Heart left ventricle (tissue), 16 donors: ENCODE results near the gene DBNDD1. TPM values are rescaled to one million over a fixed set of nuclear protein-coding genes. Genes with fewer than 3 reads are reported as not detected.

Source experiments
- ATAC-seq, 4 donors: fragments of 200-7000 bp; cut with Tn5 transposase; one replicate each; pipeline ENCODE4 v1.9.1; 2020 to 2022; ENCODE audit warnings: moderate library complexity in 4 of 4, mild to moderate bottlenecking in 3 of 4, moderate number of reproducible peaks in 1 of 4
- DNase-seq, 5 donors: peaks; one replicate each; pipeline ENCODE4 v3.0.0-alpha.2; 2020
- H3K27ac ChIP-seq, 12 donors: fragments of 200-600 bp; sonication (generic) in 4 of 12; one replicate each; pipeline versions ENCODE4 v1.5.0 to v1.8.0; 2016 to 2022; ENCODE audit warnings: mild to moderate bottlenecking in 2 of 12
- H3K27me3 ChIP-seq, 9 donors: fragments of 200-600 bp; sonication (generic) in 2 of 9; one replicate each; pipeline versions ENCODE4 v1.5.1 to v1.8.0; 2016 to 2022; ENCODE audit warnings: mild to moderate bottlenecking in 3 of 9
- H3K36me3 ChIP-seq, 9 donors: fragments of 200-600 bp; sonication (generic) in 2 of 9; one replicate each; pipeline versions ENCODE4 v1.5.0 to v1.8.0; 2018 to 2022; ENCODE audit warnings: mild to moderate bottlenecking in 2 of 9
- H3K4me1 ChIP-seq, 12 donors: fragments of 200-600 bp; sonication (generic) in 4 of 12; one replicate each; pipeline versions ENCODE4 v1.5.0 to v1.8.0; 2016 to 2022; ENCODE audit warnings: mild to moderate bottlenecking in 3 of 12
- H3K4me3 ChIP-seq, 12 donors: fragments of 200-600 bp; sonication (generic) in 4 of 12; one replicate each; pipeline versions ENCODE4 v1.5.0 to v1.8.0; 2017 to 2022; ENCODE audit warnings: mild to moderate bottlenecking in 9 of 12, moderate library complexity in 4 of 12
- H3K9me3 ChIP-seq, 12 donors: fragments of 200-600 bp; sonication (generic) in 4 of 12; one replicate each; pipeline versions ENCODE4 v1.5.0 to v1.8.0; 2016 to 2022; ENCODE audit warnings: mild to moderate bottlenecking in 1 of 12
- POLR2A ChIP-seq, 2 donors: fragments of 450-650 bp; IDR thresholded peaks; one replicate each; pipeline ENCODE4 v1.6.1; 2017; ENCODE audit warnings: antibody characterized with exemption in 2 of 2, mild to moderate bottlenecking in 2 of 2, moderate library complexity in 2 of 2
- WGBS, 4 donors: extraction: QIAGEN DNeasy Blood & Tissue Kit in 2 of 4; methylation state at CpG; one replicate each; pipeline versions ENCODE4 v1.1.5 to v1.1.7; 2013 to 2018; 5-methylcytosine and 5-hydroxymethylcytosine counted together
- intact Hi-C, 10 donors: fragments of 100-400 bp; cut with DNase I; formaldehyde crosslinking; loops; one replicate each; pipeline versions ENCODE4 v1.11.1 to v1.14.2; 2022
- polyA plus RNA-seq, 2 donors: library from polyadenylated mRNA; stranded (reverse); fragments of 200-250 nt; gene quantifications; one replicate each; pipeline ENCODE4 v1.2.3, GENCODE V29; 2013
- total RNA-seq, 9 donors: library from RNA; depleted of rRNA in 2 of 9; stranded (reverse); fragments of >200 nt in 2 of 9; fragmentation: NEBNext Ultra II Directional in 3 of 9; extraction: Animal tissue kit (Norgen Biotek cat#: 25700) in 3 of 9; gene quantifications; one replicate each; pipeline versions ENCODE4 v1.1.0 to v1.2.4, GENCODE V29; 2016 to 2023
- TF ChIP-seq, protein P1 (sequence below), 12 donors: fragments of 200-600 bp; sonication (generic) in 4 of 12; IDR thresholded peaks; one replicate each; pipeline versions ENCODE4 v1.5.0 to v1.8.0; 2018 to 2022; ENCODE audit warnings: antibody characterized with exemption in 12 of 12, mild to moderate bottlenecking in 5 of 12
- donor health status: ischemic (EF 13 %, LVEDD 7.1; RV severe dilation, severe dysfunction).
- donor health status: healthy with polysubstance abuse.
- donor health status: DM: no; HTN: yes; CAD: no.
- donor health status: DM: no; HTN: no; CAD: no.
- donor health status: ischemic (EF 25% LVEDD 6.9; RV normal size, moderate dysfunction).
- donor health status: ischemic (EF 25% LVEDD 5.7; RV mildly dilated, moderate dysfunction).
- donor health status: healthy.
- donor health status: DM: yes; HTN: yes; CAD: no.
- donor health status: ischemic (EF 35%, LVEDD 5.7; RV mildly dilated, moderate dysfunction).
- donor health status: nonischemic (EF 11% LVEDD 7.7; RV severe dilation, severe dysfunction).
- donor health status: DM: yes; HTN: yes; CAD: no.
- donor health status: PGD.
- donor health status: ischemic (EF 29% LVEDD 5.4; RV normal size, mild dysfunction).
- donor health status: nonischemic (EF 23%, LVEDD 6.1; RV moderate dilation, normal function).

DBNDD1 gene
- total and polyA plus RNA-seq, 11 donors, result 1.4 to 16.0 (median 4.4) TPM

DNA sequence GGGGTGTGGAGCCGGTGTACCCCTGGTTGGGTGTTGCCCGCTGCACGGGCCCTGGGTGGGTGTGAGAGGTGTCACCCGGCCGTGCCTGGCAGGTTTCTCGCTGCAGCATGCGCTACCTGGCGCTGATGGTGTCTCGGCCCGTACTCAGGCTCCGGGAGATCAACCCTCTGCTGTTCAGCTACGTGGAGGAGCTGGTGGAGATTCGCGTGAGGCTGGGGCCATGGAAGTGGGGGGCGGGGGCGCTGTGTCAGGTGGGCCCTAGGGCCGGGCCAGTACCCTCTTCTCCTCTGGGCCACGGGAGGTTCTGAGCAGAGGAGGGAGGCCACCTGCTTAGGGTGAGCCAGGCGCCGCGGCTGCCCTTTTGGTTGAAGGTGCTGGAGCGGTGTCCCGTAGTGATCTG is 57.3 kb downstream of the DBNDD1 start:
- Histone ChIP-seq H3K9me3 (no peaks in the 10 kb centered on the region), H3K4me1 (peaks cover 0 to 13% (median 0%) of the 10 kb centered on the region in 12 donors), H3K4me3 (no peak overlapping the region), H3K27ac (no peak overlapping the region), H3K36me3 (peaks cover 0 to 80% (median 48%) of the 10 kb centered on the region in 9 donors), H3K27me3 (no peaks in the 10 kb centered on the region)
- DNase-seq (no peak), ATAC-seq (no peak)
- intact Hi-C loops, result no loop called here
- 95 to 97% (median 96%) methylated on average over 7 to 23 of the region's 23 CpGs for WGBS, 4 donors
- no peak for TF ChIP-seq POLR2A (IDR thresholded peaks at IDR 0.05)
- TF ChIP-seq, protein P1, sequence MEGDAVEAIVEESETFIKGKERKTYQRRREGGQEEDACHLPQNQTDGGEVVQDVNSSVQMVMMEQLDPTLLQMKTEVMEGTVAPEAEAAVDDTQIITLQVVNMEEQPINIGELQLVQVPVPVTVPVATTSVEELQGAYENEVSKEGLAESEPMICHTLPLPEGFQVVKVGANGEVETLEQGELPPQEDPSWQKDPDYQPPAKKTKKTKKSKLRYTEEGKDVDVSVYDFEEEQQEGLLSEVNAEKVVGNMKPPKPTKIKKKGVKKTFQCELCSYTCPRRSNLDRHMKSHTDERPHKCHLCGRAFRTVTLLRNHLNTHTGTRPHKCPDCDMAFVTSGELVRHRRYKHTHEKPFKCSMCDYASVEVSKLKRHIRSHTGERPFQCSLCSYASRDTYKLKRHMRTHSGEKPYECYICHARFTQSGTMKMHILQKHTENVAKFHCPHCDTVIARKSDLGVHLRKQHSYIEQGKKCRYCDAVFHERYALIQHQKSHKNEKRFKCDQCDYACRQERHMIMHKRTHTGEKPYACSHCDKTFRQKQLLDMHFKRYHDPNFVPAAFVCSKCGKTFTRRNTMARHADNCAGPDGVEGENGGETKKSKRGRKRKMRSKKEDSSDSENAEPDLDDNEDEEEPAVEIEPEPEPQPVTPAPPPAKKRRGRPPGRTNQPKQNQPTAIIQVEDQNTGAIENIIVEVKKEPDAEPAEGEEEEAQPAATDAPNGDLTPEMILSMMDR (IDR thresholded peaks at IDR 0.05), result no peak

DNA sequence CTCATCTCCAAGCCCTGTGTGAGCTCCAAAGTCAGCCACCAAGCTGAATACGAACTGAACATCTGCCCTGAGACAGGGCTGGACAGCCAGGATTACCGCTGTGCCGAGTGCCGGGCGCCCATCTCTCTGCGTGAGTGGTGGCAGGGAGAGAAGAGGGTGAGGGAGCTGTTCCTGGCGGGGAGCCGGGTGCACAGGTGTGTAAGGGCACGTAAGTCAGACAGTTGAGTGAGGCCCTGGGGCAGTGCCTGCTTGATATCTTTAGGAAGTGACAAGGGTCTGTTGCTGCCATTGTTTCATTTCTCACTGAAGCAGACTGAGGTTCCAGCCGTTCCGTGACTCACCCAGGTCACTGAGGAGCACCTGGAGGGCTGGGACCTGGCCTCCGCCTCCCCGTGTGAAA is 58.3 kb downstream of the DBNDD1 start:
- Histone ChIP-seq H3K27me3 (no peaks in the 10 kb centered on the region), H3K27ac (no peak overlapping the region), H3K9me3 (no peaks in the 10 kb centered on the region), H3K4me1 (peaks cover 0 to 21% (median 0%) of the 10 kb centered on the region in 12 donors), H3K4me3 (no peak overlapping the region), H3K36me3 (peaks cover 0 to 81% (median 52%) of the 10 kb centered on the region in 9 donors)
- ATAC-seq (no peak), DNase-seq (no peak)
- TF ChIP-seq POLR2A (IDR thresholded peaks at IDR 0.05), result no peak
- TF ChIP-seq, protein P1 (IDR thresholded peaks at IDR 0.05), result no peak
- 94 to 97% (median 96%) methylated on average over 11 to 13 of the region's 13 CpGs for WGBS, 4 donors
- intact Hi-C loops, result no loop called here

DNA sequence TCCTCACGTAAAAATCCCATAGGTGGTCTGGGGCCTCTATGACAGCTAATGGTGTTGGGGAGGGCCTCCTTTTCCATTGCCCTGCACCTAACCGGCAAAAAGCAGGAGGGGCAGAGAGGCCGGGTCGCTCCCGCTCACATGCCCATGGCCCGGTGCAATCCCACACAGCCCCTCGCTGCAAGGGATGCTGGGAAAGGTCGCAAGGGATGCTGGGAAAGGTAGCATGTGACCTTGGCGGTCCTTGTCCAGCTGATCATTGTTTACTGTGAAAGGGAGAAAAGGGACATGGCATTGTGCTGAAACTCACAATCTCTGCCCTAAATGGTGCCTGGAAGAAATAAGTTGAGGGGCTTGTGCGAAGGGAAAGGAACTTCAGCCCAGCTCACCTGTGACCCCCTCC is 60.7 kb downstream of the DBNDD1 start:
- Histone ChIP-seq H3K27ac (no peak overlapping the region), H3K36me3 (peaks cover 0 to 69% (median 48%) of the 10 kb centered on the region in 9 donors), H3K27me3 (no peaks in the 10 kb centered on the region), H3K4me1 (peaks cover 0 to 24% (median 0%) of the 10 kb centered on the region in 12 donors), H3K4me3 (no peak overlapping the region), H3K9me3 (no peaks in the 10 kb centered on the region)
- 93 to 98% (median 95%) methylated on average over 10 of the region's 10 CpGs for WGBS, 4 donors
- intact Hi-C loops, result no loop called here
- no peak for ATAC-seq
- TF ChIP-seq, protein P1 (IDR thresholded peaks at IDR 0.05), result no peak
- DNase-seq, result no peak

DNA sequence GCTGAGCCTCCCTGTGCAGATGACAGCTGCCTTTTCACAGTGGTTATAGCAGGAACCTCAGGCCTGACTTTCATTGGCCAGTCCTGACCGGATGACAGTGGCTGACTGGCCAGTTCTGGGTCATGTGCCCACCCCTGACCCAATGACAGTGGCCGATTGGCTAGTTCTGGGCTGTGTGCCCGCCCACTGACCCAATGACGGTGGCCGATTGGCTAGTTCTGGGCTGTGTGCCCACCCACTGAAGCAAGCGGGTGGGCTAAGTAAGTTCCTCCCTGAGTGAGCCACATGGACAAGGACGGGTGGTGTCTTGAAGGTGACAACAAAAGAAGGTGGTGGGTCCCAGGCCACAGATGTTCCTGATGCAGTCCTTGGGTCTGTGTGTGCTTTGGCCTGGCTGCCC is 61.2 kb downstream of the DBNDD1 start:
- Histone ChIP-seq H3K36me3 (peaks cover 0 to 64% (median 43%) of the 10 kb centered on the region in 9 donors), H3K4me3 (peak overlapping the region in 3 of 12 donors; percentile 25 to 52 (median 31)), H3K27me3 (no peaks in the 10 kb centered on the region), H3K27ac (peak overlapping the region in 1 of 12 donors; percentile 90), H3K9me3 (no peaks in the 10 kb centered on the region), H3K4me1 (peaks cover 0 to 24% (median 0%) of the 10 kb centered on the region in 12 donors)
- intact Hi-C loops, result no loop called here
- DNase-seq (peak in 3 of 5 donors; percentile 57 to 69 (median 69)), ATAC-seq (peak; percentile 15 to 67 (median 64))
- 91 to 96% (median 91%) methylated on average over 7 of the region's 7 CpGs for WGBS, 4 donors
- no peak for TF ChIP-seq POLR2A (IDR thresholded peaks at IDR 0.05)
- TF ChIP-seq, protein P1 (IDR thresholded peaks at IDR 0.05), result no peak
